GM12864 (cell line): ENCODE data around the gene MYO1C.

Experiments
- DNase-seq: peaks from one replicate; pipeline ENCODE4 v3.0.0-alpha.2; 2011; ENCODE audit warnings: low read depth
- H3K4me3 ChIP-seq: 2 replicates; pipeline ENCODE4 v1.5.1; 2011; ENCODE audit warnings: mild to moderate bottlenecking, low read depth, low read length, control low read depth
- CTCF ChIP-seq: IDR thresholded peaks from 2 replicates; pipeline ENCODE4 v1.5.1; 2011; ENCODE audit warnings: low read depth, mild to moderate bottlenecking, moderate library complexity, low read length, control low read depth, inconsistent platforms; ENCODE audit errors: missing control alignments

The MYO1C gene

DNA sequence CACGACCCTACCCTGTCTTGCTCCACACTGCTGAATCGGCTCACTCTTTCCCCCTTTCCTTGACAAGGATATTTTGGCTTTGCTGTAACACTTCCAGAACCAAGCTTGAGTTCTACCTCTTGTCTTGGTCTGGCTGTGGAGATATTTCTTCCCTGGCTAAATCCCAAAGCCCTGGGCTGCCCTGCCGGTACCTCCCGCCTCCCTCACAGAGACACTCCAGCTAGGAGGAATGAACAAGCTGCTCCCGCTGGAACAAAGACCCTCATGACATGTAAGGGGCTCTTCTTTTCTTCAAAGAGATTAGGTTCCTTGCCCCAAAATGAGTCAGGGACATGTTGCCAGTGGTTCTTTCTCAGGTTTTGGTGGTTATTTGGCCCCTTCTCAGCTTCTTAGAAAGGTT is 13.1 kb upstream of the MYO1C start:
- no peak for DNase-seq
- TF ChIP-seq CTCF = no peak
- no peak overlapping the region for H3K4me3 ChIP-seq

GRCh38 chr17:1504866-1505265 is 12.4 kb upstream of the MYO1C start:
- DNase-seq = no peak
- no peak overlapping the region for H3K4me3 ChIP-seq
- no peak for TF ChIP-seq CTCF

DNA sequence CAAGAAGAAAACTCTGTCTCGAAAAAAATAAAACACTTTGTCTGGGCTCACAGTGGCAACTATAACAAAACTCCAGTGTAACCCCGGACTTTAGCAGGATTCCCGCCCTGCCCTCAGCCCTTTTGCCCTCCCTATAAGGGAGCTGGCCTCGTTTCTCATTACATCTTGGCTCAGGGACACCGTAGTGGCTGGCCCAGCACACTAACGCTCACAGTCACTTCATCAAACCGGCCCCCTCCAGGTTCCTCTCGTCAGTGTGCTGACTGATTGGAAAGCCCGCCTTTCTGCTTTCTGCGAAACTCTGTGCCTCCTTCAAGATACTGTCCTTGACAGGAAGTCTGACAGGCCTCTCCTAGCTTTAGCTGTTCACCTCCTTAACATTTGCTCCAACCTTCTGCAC is 11.2 kb upstream of the MYO1C start:
- no peak for DNase-seq
- TF ChIP-seq CTCF = no peak

DNA sequence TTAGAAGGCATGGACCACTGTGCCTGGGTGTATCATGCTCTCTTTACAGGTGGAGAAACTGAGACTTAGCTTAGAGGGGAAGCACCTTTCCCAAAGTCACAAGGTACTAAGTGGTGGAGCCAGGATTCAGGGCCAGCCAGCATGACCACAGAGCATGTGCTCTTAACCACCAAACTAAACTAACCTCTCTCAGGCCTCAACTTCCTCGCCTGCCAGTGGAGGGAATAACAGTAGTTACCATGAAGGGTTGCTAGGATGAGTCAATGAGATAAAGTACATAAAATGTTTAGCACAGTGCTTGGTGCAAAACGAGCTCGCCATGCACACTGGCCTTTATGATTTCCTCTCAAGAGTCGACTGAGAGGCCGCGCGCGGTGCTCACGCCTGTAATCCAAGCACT is 6.4 kb upstream of the MYO1C start:
- DNase-seq = no peak
- TF ChIP-seq CTCF = no peak
- no peak overlapping the region for H3K4me3 ChIP-seq

More for the DNA sequence above, 11.2 kb upstream of the MYO1C start:
- H3K4me3 ChIP-seq = no peak overlapping the region

DNA sequence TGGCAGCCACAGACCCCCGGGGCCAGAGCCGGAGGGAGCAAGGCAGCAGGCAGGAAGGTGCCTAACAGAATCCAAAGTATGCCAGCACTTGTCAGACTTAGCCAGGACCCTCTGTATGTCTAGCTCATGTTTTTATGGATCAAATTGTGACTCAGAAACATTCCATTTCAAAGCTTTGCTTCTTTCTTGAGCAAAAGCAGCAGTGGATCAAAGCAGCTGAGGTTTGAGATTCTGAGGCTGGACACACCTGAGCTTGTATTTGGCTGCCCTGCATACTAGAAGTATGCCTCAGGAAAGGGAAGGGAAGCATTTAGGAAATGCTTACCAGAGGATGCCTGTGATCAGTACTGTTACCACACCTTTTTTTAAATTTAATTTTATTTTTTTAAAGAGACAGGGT is 5.7 kb upstream of the MYO1C start:
- no peak for TF ChIP-seq CTCF
- no peak overlapping the region for H3K4me3 ChIP-seq
- no peak for DNase-seq

DNA sequence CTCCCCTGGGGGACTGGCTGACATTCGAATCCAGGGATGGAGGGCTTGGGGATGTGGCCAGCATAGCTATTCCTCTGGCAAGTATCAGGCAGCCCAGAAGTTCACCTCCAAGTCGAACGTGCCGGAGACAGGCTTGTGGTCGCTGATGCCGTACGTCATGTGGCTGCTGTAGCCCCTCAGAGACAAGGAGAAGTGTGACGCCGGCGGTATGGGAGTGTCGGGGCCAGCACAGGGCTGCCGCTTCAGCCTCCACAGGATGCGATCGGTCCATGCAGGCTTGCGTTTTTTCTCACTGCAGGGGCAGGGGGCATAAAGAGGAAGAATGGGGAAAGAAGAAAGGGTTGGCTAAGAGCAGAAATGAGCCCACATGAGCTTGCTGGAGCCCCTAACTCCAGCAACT is 5.3 kb upstream of the MYO1C start:
- no peak for DNase-seq
- H3K4me3 ChIP-seq = no peak overlapping the region
- no peak for TF ChIP-seq CTCF

GRCh38 chr17:1496869-1497268 is 4.4 kb upstream of the MYO1C start:
- H3K4me3 ChIP-seq = no peak overlapping the region
- no peak for TF ChIP-seq CTCF

More at GRCh38 chr17:1496869-1497268, 4.4 kb upstream of the MYO1C start:
- no peak for DNase-seq
